DND-41 (cell line): Measurements from ENCODE around the gene CCSER2.

Source experiments
- ATAC-seq: fragments of 200-7000 bp; cut with Tn5 transposase; 3 replicates; pipeline ENCODE4 v1.9.1; 2021; ENCODE audit warnings: low read depth; ENCODE audit not compliant: insufficient read depth
- DNase-seq: peaks from one replicate; pipeline ENCODE4 v3.0.0-alpha.2; 2020
- H2AFZ ChIP-seq: 2 replicates; pipeline ENCODE4 v1.6.0; 2012; ENCODE audit warnings: low read depth, low read length
- H3K27ac ChIP-seq: 2 replicates; pipeline ENCODE4 v1.5.1; 2012; ENCODE audit warnings: low read length, inconsistent platforms
- H3K27me3 ChIP-seq: fragments of 200-600 bp; sonication (generic); 2 replicates; pipeline ENCODE4 v1.6.0; 2012; ENCODE audit warnings: low read length, mild to moderate bottlenecking, inconsistent platforms; ENCODE audit not compliant: insufficient read depth, poor library complexity
- H3K36me3 ChIP-seq: 2 replicates; pipeline ENCODE4 v1.5.1; 2012; ENCODE audit warnings: low read length, inconsistent platforms; ENCODE audit not compliant: insufficient read depth
- H3K4me1 ChIP-seq: 2 replicates; pipeline ENCODE4 v1.5.1; 2012; ENCODE audit warnings: mild to moderate bottlenecking, low read length; ENCODE audit not compliant: insufficient read depth
- H3K4me2 ChIP-seq: 2 replicates; pipeline ENCODE4 v1.6.0; 2012; ENCODE audit warnings: mild to moderate bottlenecking, moderate library complexity, low read length, inconsistent platforms; ENCODE audit not compliant: insufficient read depth
- H3K4me3 ChIP-seq, 2 experiments: fragments of 200-600 bp in 1 of 2; shearing (Covaris generic) in 1 of 2; 2 replicates each; pipeline ENCODE4 v1.5.1; 2012 to 2016; ENCODE audit warnings: inconsistent platforms in 2 of 2, low read length in 2 of 2, mild to moderate bottlenecking in 2 of 2, low read depth in 1 of 2, moderate library complexity in 1 of 2
- H3K79me2 ChIP-seq: 2 replicates; pipeline ENCODE4 v1.6.0; 2012; ENCODE audit warnings: low read length, inconsistent platforms; ENCODE audit not compliant: insufficient read depth
- H3K9ac ChIP-seq: 2 replicates; pipeline ENCODE4 v1.6.0; 2012; ENCODE audit warnings: low read depth, mild to moderate bottlenecking, inconsistent platforms, low read length, moderate library complexity
- H3K9me3 ChIP-seq: 2 replicates; pipeline ENCODE4 v1.5.1; 2012; ENCODE audit warnings: low read length, moderate library complexity, mild to moderate bottlenecking, inconsistent platforms; ENCODE audit not compliant: insufficient read depth, severe bottlenecking
- H4K20me1 ChIP-seq: 2 replicates; pipeline ENCODE4 v1.6.0; 2012; ENCODE audit warnings: low read length; ENCODE audit not compliant: insufficient read depth
- CTCF ChIP-seq: IDR thresholded peaks from 2 replicates; pipeline ENCODE4 v1.5.1; 2012; ENCODE audit warnings: borderline replicate concordance, low read length, moderate library complexity, mild to moderate bottlenecking; ENCODE audit not compliant: poor library complexity, severe bottlenecking; ENCODE audit errors: extremely low read depth
- EZH2 ChIP-seq: IDR thresholded peaks from 3 replicates; pipeline ENCODE4 v1.6.1; 2012; ENCODE audit warnings: borderline replicate concordance, low read depth, mild to moderate bottlenecking, moderate library complexity, low read length, inconsistent platforms; ENCODE audit not compliant: severe bottlenecking

CCSER2 gene

GRCh38 chr10:84337199-84337598 is 8.8 kb downstream of the CCSER2 start:
- H3K27me3 ChIP-seq = no peaks in the 10 kb centered on the region
- H3K4me3 ChIP-seq = no peak overlapping the region
- H3K79me2 ChIP-seq = peaks cover 92% of the 10 kb centered on the region
- peaks cover 69% of the 10 kb centered on the region for H4K20me1 ChIP-seq
- H3K36me3 ChIP-seq = 0 out of 2 replicates have a peak, but pooled peaks cover 4% of the 10 kb centered on the region
- no peak overlapping the region for H3K9ac ChIP-seq
- peaks cover 30% of the 10 kb centered on the region for H3K4me1 ChIP-seq
- H3K27ac ChIP-seq = no peak overlapping the region
- H3K4me2 ChIP-seq = no peak overlapping the region
- no peaks in the 10 kb centered on the region for H3K9me3 ChIP-seq
- DNase-seq (no peak), ATAC-seq (no peak)
- TF ChIP-seq CTCF (no peak), EZH2 (no peak)
- no peak overlapping the region for H2AFZ ChIP-seq

GRCh38 chr10:84339025-84339424 is 10.6 kb downstream of the CCSER2 start:
- H2AFZ ChIP-seq = no peak overlapping the region
- no peak overlapping the region for H3K9ac ChIP-seq
- TF ChIP-seq EZH2 (no peak), CTCF (no peak)
- ATAC-seq (no peak), DNase-seq (no peak)
- H3K36me3 ChIP-seq = 0 out of 2 replicates have a peak, but pooled peaks cover 4% of the 10 kb centered on the region
- peaks cover 14% of the 10 kb centered on the region for H3K4me1 ChIP-seq
- peaks cover 94% of the 10 kb centered on the region for H3K79me2 ChIP-seq
- peaks cover 64% of the 10 kb centered on the region for H4K20me1 ChIP-seq
- no peak overlapping the region for H3K4me3 ChIP-seq
- H3K27me3 ChIP-seq = no peaks in the 10 kb centered on the region
- H3K9me3 ChIP-seq = no peaks in the 10 kb centered on the region
- H3K4me2 ChIP-seq = no peak overlapping the region
- H3K27ac ChIP-seq = no peak overlapping the region

DNA sequence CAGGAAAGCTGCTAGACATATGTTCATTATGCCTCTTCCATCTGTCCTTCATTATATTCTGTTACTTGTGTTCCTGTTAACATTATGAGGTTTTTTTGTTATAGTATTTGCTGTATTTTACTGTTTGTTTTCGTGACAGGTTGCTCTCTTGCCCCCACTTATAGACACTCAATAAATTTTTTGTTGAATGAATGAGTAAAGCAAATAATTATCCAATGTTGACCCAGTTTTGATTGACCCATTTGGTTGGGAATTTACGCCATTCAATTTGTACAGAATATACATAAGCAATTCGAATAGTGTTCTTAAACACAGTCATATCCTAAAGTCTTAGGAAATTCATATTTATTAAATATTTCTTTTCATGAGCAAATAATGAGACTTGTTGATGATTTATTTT is 11.8 kb downstream of the CCSER2 start:
- Histone ChIP-seq H3K36me3 (0 out of 2 replicates have a peak, but pooled peaks cover 4% of the 10 kb centered on the region), H3K9ac (no peak overlapping the region), H3K9me3 (no peaks in the 10 kb centered on the region), H3K4me2 (no peak overlapping the region), H3K27ac (no peak overlapping the region), H4K20me1 (peaks cover 59% of the 10 kb centered on the region), H3K4me1 (peaks cover 8% of the 10 kb centered on the region), H3K27me3 (no peaks in the 10 kb centered on the region), H3K79me2 (peaks cover 92% of the 10 kb centered on the region), H2AFZ (no peak overlapping the region), H3K4me3 (no peak overlapping the region)
- TF ChIP-seq CTCF (no peak), EZH2 (no peak)
- ATAC-seq = no peak
- DNase-seq = no peak
